Right ventricle myocardium superior (tissue), 1 donor: ENCODE measurements around the gene CPN2. TPM values are rescaled to one million over a fixed set of nuclear protein-coding genes. Genes with fewer than 3 reads are reported as not detected.
A peak's percentile ranks its signal among the peaks of the same experiment; 100 is the strongest.

Experiments
- ATAC-seq: fragments of 200-7000 bp; cut with Tn5 transposase; one replicate; pipeline ENCODE4 v1.9.1; 2020; ENCODE audit warnings: mild to moderate bottlenecking; ENCODE audit not compliant: poor library complexity
- DNase-seq: peaks from one replicate; pipeline ENCODE4 v3.0.0-alpha.2; 2020
- intact Hi-C: fragments of 100-400 bp; cut with DNase I; formaldehyde crosslinking; loops from one replicate; pipeline ENCODE4 v1.11.2; 2022
- total RNA-seq: library from RNA; stranded (reverse); fragmentation: NEBNext Ultra II Directional; extraction: Animal tissue kit (Norgen Biotek cat#: 25700); gene quantifications from one replicate; pipeline ENCODE4 v1.2.1, GENCODE V29; 2021
- donor health status: DM: no; HTN: yes; CAD: no; lungs with severe emphysema.

CPN2 gene
- total RNA-seq, 1 donor from 2014 or later, result 2.4 TPM

DNA sequence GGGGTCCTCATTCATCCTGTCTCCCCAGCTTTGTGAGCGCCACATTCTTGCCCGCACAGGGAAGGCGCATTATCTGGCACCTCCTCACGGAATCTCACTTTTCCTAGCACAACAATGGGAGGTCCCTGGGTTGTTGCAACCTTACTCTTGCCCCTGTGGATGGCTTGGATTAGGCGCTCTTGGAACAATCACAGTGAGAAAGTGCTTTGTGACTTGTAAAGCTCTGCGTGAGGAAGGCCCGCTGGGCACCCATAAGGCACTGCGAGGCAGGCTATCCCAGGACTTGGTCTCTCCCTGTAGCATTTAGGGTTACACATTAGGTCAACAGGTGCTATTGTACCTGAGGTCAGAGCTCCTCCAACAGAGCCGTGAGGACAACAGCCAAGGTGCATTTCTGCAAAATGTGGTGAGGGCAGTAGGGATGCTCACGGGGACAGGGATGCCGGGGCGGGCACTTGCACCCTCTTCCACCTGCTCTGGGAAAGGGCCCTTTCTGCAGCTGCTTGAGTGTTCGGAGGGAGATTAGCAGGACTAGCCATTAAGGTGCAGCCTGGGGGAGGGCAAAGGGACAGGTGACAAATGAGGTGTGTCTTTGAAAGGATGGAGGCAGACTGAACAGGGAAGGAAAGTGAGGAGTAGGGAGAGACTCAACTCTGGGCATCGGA lies 32.3 kb upstream of the CPN2 start:
- ATAC-seq (no peak), DNase-seq (no peak)
- intact Hi-C loops, result no loop called here

DNA sequence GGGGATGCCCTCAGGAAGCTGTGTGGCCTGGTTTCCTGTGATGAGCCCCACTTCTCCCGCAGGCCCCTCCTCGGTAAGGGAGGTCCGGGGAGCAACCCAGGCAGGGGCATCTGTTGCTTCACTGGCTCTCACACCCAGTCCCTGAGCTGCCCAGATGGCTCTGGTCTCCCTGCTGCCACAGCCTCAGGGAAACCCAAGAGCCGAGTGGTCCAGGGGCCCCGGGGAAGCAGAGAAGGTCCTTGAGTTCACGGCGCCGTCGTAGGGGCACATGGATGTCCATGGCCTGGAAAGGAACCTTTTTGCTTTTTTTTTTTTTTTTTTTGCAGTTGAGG lies 31.7 kb upstream of the CPN2 start:
- no peak for DNase-seq
- ATAC-seq, result no peak
- intact Hi-C loops, result no loop called here

DNA sequence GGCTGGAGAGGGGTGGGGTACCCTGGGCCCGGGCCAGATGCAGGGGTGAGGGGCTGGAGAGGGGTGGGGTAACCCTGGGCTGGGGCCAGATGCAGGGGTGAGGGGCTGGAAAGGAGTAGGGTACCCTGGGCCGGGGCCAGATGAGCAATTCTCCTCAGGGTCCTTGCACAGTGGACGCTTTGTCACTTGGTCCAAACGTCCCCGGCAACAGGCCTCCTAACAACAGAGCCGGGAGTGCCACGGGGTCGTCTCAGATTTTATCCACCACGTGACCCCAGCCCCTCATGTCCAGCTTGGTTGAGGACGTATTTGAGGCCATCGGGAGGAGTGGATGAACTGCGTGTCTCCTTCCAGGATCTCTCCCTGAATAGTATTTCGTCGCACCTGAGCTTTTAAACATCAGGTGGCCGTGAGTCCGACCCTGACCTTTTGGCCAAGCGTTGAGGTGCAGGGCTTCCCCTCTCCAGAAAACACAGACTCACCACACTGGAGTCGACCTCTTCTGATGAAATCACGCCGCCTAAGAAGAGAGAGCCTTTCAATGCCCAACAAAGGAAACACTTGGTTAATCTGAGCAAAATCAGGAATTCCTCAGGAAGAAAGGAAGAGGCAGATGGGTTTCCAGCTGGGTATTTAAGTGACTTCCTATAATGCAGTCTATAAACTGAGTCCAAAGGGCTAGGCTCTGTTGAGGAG lies 31.2 kb upstream of the CPN2 start:
- intact Hi-C loops, result no loop called here
- ATAC-seq (no peak), DNase-seq (no peak)

DNA sequence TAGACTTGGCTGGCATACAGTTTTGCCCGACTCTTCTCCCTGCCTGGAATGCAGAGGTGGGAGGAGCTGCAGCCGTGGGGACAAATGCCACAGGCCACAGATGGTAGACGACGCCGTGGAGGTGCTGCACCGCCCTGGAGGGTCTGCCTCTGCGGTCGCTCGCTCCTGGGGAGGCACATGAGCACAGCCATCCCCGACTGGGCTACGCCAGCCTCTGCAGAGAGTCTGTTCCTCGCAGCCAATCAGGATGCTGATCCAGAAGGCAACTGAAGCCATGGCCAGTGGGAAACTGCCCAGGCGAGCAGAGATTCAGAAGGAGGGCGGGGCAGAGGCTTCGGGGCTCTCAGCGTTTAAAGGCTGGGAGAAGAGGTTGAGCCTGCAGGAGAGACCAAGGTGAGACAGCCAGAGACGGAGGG lies 30.3 kb upstream of the CPN2 start:
- DNase-seq (no peak), ATAC-seq (no peak)
- intact Hi-C loops, result no loop called here

DNA sequence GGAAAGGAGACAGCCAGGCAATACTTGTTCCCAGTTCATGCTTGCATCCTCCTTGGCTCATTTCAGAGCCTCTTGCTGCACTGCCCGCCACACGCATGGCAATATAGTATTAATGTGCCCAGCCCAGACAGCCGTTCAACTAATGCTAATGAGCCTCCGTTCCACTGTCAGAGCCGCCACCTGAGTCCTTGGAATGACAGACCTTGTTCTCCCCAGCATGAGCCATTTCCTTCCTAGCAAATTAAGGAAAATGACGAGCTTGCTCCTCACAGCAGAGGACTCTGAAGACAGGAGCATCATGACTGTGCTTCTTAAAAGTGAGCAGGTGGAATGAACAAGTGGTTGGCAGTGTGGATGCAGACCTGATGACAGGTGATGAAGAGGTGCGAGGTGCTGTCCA lies 29.2 kb upstream of the CPN2 start:
- ATAC-seq, result no peak
- intact Hi-C loops, result no loop called here
- DNase-seq, result no peak

DNA sequence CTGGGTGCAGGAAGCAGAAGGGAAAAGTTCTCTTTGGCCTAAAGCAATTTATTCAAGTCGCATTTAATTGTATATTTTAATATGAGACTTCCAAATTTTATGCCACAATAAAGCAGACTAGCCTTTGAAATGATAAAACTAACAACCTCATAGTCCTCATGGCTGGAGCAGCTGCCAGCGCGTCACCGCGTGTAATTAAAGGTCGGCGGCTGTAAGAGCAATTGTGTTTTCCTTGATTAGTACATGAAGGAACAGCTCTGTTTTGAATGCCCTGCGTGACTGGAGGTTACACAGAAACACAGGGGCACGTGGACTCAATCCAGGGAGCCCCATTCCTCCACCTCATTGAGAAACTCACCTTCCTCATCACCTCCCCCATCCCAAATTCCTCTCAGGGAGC lies 28.5 kb upstream of the CPN2 start:
- ATAC-seq (no peak), DNase-seq (no peak)
- intact Hi-C loops, result no loop called here

DNA sequence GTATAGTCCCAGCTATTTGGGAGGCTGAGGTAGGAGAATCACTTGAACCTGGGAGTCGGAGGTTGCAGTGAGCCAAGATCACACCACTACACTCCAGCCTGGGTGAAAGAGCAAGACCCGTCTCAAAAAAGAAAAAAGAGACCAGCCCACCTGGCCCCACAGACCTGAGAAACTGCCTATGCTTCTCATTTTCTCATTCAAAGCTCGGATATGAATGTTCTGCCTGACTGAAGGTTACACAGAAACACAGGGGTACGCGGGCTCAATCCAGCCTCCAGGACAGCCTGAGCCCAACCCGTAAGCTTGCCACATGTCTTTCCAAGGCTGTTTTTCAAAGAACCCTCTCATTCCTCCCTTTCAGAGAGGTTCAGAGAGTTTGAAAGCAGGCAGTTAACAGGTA lies 28.1 kb upstream of the CPN2 start:
- ATAC-seq, result no peak
- DNase-seq, result no peak
- intact Hi-C loops, result no loop called here

DNA sequence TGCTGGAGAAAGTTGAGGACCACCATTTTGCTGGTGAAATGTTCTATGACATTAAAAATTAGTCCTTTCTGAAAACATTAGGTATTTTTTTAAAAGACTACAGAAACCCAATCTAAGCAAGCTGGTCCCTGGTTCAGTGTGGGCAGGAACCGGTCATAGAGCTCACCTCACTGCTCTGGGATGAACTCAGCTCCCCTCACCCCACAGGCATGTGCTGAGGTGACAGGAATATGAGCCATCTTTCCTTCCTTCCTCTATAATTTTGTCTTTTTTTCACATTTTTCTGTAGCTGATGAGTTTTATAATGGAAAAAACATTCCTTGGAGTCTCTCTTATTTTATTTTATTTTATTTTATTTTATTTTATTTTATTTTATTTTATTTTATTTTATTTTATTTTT lies 26.6 kb upstream of the CPN2 start:
- no peak for ATAC-seq

DNA sequence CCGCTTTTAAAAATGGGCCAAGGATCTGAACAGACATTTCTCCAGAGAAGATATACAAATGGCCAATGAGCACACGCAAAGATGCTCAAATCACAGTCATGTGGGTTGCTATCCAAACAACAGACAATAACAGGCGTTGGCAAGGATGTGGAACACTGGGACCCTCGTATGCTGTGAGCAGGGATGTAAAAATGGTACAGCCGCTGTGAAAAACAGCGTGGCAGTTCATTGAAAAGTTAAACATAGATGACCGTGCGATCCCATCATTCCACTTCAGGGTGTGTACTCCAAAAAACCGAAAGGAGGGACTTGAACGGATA lies 25.1 kb upstream of the CPN2 start:
- intact Hi-C loops, result no loop called here

More for the DNA sequence above, 26.6 kb upstream of the CPN2 start:
- DNase-seq, result no peak
- intact Hi-C loops, result no loop called here

DNA sequence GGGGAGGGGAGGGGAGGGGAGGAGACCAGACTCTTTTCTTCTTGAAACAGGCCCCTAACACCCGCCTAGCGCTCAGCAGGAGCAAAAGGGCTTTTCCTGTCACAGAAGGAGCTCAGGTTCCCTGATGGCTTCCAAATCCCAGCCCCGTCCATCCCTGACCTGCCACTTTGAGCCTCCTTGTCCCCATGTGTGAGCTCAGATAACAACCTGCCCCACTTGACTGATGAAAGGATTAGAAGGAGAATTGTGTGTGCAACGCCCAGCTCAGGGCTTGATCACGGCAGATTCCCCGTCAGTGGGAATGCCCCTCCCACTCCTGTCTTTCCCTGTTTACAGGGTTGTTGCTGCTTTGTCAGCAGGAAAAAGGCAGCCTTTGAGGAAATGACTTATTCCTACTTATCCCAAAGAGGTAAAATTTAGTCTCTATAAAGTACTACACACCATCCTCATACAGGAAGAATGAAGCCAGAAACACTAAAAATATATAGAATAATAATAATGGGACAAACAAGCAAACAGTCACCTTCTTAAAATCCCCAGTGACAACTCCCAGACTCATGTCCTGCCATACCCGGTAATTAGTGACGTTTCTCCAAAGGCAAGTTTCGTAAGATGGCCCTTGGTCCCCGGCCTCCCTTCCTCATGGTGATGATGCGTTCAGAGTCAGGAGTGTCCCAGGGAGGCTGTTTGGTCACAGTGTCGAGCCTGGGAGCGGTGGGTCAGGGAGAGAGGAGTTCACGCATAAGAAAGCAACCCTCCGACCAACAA lies 24.5 kb upstream of the CPN2 start:
- no peak for ATAC-seq
- intact Hi-C loops, result no loop called here
- DNase-seq, result no peak

More for the DNA sequence above, 25.1 kb upstream of the CPN2 start:
- DNase-seq (no peak), ATAC-seq (no peak)

DNA sequence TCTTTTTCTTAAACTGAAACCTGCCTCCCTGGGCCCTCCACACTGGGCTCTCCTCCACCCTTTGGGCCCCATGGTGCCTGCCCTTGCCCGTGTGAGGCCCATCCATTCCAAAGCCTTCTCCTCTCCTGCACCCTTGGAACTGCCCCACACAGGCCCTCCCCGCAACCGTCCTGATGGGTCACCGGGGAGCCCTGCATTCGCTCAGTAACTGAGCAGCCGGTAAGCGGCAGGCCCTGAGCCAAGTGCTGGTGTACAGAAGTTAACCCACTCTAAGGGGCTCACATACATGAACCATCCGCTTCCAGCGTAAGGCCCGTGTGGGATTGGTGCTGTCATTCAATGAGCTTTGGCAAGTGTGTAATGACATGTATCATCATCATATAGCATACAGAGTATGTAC lies 23.8 kb upstream of the CPN2 start:
- intact Hi-C loops, result no loop called here
- no peak for DNase-seq
- no peak for ATAC-seq

DNA sequence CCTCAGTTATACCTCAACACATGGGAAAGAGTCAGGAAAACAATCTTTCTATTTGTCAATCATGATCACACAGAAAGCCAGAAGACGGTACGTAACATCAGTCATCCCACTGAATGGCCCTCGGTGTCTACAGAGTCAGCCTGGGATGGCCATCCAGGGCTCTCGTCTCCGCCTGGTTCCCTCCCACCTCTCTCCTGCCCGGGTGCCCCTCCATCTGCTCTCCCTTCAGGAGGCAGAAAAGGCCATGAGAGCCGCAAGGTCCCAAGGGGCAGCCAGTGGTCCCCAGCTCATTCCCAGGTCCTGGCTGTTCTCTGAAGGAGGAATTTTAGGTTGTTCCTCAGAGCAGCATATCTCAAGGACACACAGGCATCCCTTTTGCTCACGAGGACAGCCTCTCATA lies 22.8 kb upstream of the CPN2 start:
- intact Hi-C loops, result no loop called here
- ATAC-seq (no peak), DNase-seq (no peak)

DNA sequence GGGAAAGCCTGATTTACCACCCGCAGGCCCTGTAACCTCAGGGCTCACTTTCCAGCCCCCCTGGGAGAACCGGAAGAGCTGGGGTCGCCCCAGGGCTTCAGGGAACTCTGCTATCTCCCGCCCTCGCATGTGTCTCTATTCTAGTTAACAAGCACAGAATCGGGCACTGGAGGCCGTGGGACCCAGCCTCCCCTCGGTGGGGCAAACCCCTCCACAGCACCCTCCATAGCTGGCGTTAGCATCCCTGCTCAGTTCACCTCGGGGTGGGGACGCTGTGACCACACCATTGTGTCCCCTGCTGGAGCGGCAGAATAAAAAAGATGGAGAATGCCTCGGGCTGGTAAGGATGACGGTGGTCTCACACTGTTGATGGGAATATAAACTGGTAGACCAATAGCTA lies 21.9 kb upstream of the CPN2 start:
- no peak for ATAC-seq
- no peak for DNase-seq
- intact Hi-C loops, result no loop called here

DNA sequence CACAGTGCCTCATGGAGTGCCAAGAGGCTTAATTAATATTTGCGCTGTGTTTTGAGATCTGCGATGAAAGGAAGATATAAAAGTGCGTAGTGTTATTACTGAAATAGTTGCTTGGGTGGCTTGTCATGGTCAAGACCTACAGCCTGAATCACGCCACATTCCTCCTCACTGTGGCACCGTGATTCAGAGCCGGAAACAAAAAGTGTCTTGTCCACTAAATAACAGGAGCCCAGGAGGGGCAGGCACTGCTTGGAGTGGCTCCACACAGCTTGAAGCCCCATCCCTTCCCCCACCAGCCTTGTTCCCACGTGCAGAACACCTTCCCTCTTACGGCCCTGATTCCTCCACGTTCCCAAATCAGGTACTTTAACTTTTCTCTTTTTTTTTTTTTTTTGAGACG lies 19.6 kb upstream of the CPN2 start:
- ATAC-seq (no peak), DNase-seq (no peak)
- intact Hi-C loops, result no loop called here

DNA sequence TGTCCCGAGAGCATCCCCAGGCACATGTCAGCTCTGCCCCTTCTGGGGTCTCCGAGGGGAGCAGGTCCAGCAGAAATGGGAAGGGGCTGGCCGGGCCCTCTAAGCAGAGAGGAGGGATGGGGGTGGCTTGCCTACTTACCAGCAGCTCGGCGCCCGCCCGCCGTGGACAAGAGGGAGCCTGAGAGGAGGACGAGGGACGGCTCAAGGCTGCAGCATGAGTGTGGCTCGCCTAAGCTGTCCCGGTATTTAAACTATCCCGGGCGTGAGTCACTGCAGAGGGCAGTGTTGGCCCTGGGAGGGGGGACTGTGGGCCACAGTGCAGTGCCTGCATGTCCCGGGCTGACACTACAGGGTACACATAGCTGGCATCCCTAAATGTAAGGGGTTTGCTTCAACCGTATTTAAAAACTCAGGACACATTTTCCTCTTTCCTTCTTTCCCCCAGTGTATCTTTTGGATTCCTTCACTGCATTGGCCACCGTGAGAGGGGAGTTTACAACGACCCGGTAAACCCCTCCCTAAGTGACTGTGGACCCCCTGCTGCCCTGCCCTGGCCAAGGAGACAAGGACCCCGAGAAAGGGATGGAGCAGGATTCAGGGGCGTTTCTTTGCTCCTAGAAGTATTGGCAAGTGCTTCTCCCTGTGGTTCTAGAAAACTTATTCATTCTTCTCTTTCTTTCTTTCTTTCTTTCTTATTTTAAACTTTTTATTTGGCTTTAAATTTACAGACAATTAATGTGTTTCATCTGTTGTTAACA lies 18.6 kb upstream of the CPN2 start, which contains the start of gene LRRC15:
Gene LRRC15, minus strand, starts transcription at position 222 of the 758 bp plus-strand sequence. CDS start 8,700 bp downstream, outside the sequence.
- ATAC-seq (peak; percentile 53), DNase-seq (no peak)
- intact Hi-C loops, result no loop called here

DNA sequence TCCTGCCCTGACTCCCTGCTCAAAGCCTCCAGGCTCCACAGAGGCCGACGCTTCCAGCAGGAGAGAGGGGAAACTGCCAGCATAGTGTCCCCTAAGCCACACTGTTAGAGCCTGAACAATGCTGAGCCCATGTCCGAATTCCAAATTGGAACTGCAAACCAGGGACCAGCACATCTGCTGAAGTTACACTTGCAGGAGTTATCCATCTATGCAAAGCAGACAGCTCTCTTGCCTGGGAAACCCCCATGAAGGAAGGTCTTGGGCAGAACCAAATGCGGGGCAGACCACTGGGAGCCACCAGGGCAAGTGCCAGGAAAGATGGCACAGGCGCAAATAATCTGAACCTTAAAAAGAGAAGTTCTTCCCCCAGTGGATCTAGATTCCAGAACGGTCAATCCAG lies 17.8 kb upstream of the CPN2 start:
- no peak for ATAC-seq
- intact Hi-C loops, result no loop called here
- DNase-seq, result no peak

DNA sequence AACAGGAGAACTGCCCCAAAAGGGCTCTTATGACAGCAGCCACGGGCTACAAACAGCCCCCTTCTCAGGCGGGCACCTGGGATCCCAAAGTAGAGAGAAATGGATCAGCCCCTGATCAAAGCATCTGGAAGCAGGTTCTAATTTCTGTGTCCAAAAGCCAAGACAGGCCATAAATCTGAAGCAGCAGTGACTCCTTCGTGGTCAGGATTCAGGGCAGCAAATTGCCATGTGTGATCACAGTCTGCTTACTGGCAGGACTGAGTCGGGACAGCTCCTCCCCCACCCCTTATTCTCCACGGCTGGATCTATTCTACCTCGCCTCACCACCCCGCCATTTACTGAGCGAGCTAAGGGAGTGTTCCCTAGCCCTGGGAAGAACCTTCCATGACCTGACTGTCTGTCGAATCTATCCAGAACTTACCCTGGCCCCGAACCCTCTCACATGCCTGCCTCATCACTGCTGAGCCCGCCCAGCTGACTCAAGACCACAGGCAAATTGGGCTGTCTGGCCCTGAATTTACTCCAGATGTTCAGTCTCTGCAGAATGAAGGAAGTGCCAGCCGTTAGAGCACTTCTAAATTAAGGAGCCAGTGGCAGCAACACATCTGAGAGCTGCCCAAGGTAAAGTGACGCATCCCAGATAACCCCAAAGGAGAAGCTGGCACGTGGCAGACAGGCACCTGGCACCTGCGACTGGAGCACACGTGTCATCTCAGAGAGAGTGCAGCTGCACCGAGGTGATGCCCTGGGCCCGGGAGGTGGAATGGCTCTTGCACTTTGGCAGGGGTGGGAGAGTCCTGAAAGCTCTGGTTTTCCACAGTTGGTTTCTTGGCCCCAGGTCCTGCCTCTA lies 17.1 kb upstream of the CPN2 start:
- ATAC-seq (no peak), DNase-seq (no peak)
- intact Hi-C loops, result no loop called here

DNA sequence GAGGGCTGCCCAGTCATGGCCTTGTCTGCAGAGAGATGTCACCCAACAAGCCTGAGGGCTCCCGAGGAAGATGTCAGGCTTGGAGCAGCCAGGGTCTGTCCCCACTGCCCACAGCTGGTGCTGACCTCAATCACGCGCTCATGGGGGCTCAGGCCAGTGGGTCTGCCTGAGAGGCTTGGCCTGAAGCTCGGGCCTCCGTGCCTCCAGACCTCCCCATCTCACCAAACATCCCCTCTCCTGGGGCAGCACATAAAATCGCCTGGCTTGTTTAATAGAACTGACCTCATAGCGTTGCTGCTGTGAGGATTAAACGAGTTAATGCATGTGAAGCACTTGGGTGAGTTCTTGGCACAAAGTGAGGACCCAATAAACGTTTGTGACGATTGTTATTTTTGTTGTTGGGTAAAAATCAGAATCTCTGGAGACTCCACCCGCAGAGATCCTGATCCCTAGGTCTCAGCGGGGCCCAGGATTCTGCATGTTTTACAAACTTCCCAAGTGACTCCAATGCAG lies 14.9 kb upstream of the CPN2 start:
- DNase-seq, result no peak
- no peak for ATAC-seq
- intact Hi-C loops, result no loop called here
